Lower leg skin (tissue), 3 donors: Measurements from ENCODE around the gene FA2H.

Experiments
- POLR2A ChIP-seq, 2 donors: fragments of 450-650 bp; IDR thresholded peaks; one replicate each; pipeline ENCODE4 v1.6.1; 2016 to 2017; ENCODE audit warnings: antibody characterized with exemption in 2 of 2, mild to moderate bottlenecking in 1 of 2, moderate library complexity in 1 of 2
- TF ChIP-seq, protein P1 (sequence below), 3 donors: fragments of 450-650 bp; IDR thresholded peaks; one replicate each; pipeline ENCODE4 v1.5.1; 2016; ENCODE audit warnings: antibody characterized with exemption in 3 of 3, mild to moderate bottlenecking in 3 of 3, moderate library complexity in 2 of 3

- no peak for TF ChIP-seq POLR2A (IDR thresholded peaks at IDR 0.05)
- TF ChIP-seq, protein P1, sequence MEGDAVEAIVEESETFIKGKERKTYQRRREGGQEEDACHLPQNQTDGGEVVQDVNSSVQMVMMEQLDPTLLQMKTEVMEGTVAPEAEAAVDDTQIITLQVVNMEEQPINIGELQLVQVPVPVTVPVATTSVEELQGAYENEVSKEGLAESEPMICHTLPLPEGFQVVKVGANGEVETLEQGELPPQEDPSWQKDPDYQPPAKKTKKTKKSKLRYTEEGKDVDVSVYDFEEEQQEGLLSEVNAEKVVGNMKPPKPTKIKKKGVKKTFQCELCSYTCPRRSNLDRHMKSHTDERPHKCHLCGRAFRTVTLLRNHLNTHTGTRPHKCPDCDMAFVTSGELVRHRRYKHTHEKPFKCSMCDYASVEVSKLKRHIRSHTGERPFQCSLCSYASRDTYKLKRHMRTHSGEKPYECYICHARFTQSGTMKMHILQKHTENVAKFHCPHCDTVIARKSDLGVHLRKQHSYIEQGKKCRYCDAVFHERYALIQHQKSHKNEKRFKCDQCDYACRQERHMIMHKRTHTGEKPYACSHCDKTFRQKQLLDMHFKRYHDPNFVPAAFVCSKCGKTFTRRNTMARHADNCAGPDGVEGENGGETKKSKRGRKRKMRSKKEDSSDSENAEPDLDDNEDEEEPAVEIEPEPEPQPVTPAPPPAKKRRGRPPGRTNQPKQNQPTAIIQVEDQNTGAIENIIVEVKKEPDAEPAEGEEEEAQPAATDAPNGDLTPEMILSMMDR (IDR thresholded peaks at IDR 0.05), result no peak
Observed at GRCh38 chr16:74800216-74800871, 25.7 kb upstream of the FA2H start.
